SK-N-SH (cell line): ENCODE data around the gene WWOX.

Source experiments
- EP300 ChIP-seq, 2 experiments: IDR thresholded peaks; 2 replicates each; pipeline versions ENCODE4 v1.4.0 to v1.6.1; 2012; ENCODE audit warnings: borderline replicate concordance in 1 of 2, low read depth in 1 of 2, low read length in 1 of 2
- FOSL2 ChIP-seq: IDR thresholded peaks from 2 replicates; pipeline ENCODE4 v1.4.0; 2012; ENCODE audit warnings: low read depth, mild to moderate bottlenecking, moderate library complexity, borderline replicate concordance
- NRF1 ChIP-seq: IDR thresholded peaks from 2 replicates; pipeline ENCODE4 v1.6.1; 2012; ENCODE audit warnings: low read depth, mild to moderate bottlenecking, low read length
- RCOR1 ChIP-seq: fragments of 150-350 bp; IDR thresholded peaks from 2 replicates; pipeline ENCODE4 v1.6.1; 2017; ENCODE audit warnings: antibody characterized with exemption, low read length
- TAF1 ChIP-seq: IDR thresholded peaks from 2 replicates; pipeline ENCODE4 v1.6.1; 2012; ENCODE audit warnings: low read depth, mild to moderate bottlenecking, low read length, moderate library complexity, borderline replicate concordance
- ZBTB33 ChIP-seq: IDR thresholded peaks from 2 replicates; pipeline ENCODE4 v1.4.0; 2012; ENCODE audit warnings: low read depth, borderline replicate concordance

- no peak for TF ChIP-seq EP300 (IDR thresholded peaks at IDR 0.05; ENCODE audit: borderline replicate concordance in 1 of 2, low read depth in 1 of 2, low read length in 1 of 2)
- no peak for TF ChIP-seq ZBTB33
- no peak for TF ChIP-seq FOSL2
- no peak for TF ChIP-seq RCOR1
- no peak for TF ChIP-seq TAF1
- TF ChIP-seq NRF1 = no peak
Observed at GRCh38 chr16:78199325-78200022, 100.0 kb downstream of the WWOX start.
